HepG2 (cell line): ENCODE data around the gene SPAAR. TPM values are rescaled to one million over a fixed set of nuclear protein-coding genes. Genes with fewer than 3 reads are reported as not detected.
A peak's percentile ranks its signal among the peaks of the same experiment; 100 is the strongest.

ENCODE experiments used
- ARHGAP35 ChIP-seq: sonication (generic); formaldehyde crosslinking; IDR thresholded peaks from 2 replicates; pipeline ENCODE4 v1.9.0; 2022; ENCODE audit warnings: mild to moderate bottlenecking, inconsistent platforms, moderate library complexity, missing genetic modification reagents, borderline replicate concordance
- CBFB ChIP-seq: sonication (generic); formaldehyde crosslinking; IDR thresholded peaks from 2 replicates; pipeline ENCODE4 v1.4.0; 2020; ENCODE audit warnings: missing genetic modification reagents
- CCDC6 ChIP-seq: sonication (generic); formaldehyde crosslinking; IDR thresholded peaks from 2 replicates; pipeline ENCODE4 v1.8.1; 2022; ENCODE audit warnings: mild to moderate bottlenecking, missing genetic modification reagents, moderate library complexity
- CTCF ChIP-seq: sonication (generic); formaldehyde crosslinking; IDR thresholded peaks from 2 replicates; pipeline ENCODE4 v1.5.0; 2020; ENCODE audit warnings: mild to moderate bottlenecking, missing genetic modification reagents, moderate library complexity
- DRAP1 ChIP-seq: IDR thresholded peaks from 2 replicates; pipeline ENCODE4 v1.6.1; 2016; ENCODE audit warnings: missing genetic modification reagents, missing compliant biosample characterization
- FOXA1 ChIP-seq, 2 experiments: fragments of 450-650 bp in 1 of 2; sonication (generic) in 1 of 2; formaldehyde crosslinking in 1 of 2; IDR thresholded peaks; 2 replicates each; pipeline versions ENCODE4 v1.4.0 to v1.6.1; 2016 to 2020; ENCODE audit warnings: missing genetic modification reagents in 1 of 2
- FUBP1 ChIP-seq: sonication (generic); formaldehyde crosslinking; IDR thresholded peaks from 2 replicates; pipeline ENCODE4 v1.5.1; 2020; ENCODE audit warnings: missing genetic modification reagents, mild to moderate bottlenecking, borderline replicate concordance
- HES4 ChIP-seq: sonication (generic); formaldehyde crosslinking; IDR thresholded peaks from 2 replicates; pipeline ENCODE4 v1.9.0; 2021; ENCODE audit warnings: mild to moderate bottlenecking, missing genetic modification reagents, borderline replicate concordance
- HNRNPUL1 ChIP-seq: fragments of 200-400 bp; formaldehyde crosslinking; IDR thresholded peaks from 2 replicates; pipeline ENCODE4 v1.6.1; 2017; ENCODE audit warnings: low read depth, mild to moderate bottlenecking, low read length, moderate library complexity
- MTA3 ChIP-seq: sonication (generic); formaldehyde crosslinking; IDR thresholded peaks from 2 replicates; pipeline ENCODE4 v1.4.0; 2020; ENCODE audit warnings: missing genetic modification reagents
- POLR2G ChIP-seq: fragments of 200-400 bp; formaldehyde crosslinking; IDR thresholded peaks from 2 replicates; pipeline ENCODE4 v1.6.1; 2018; ENCODE audit warnings: mild to moderate bottlenecking, low read depth, low read length, moderate library complexity
- SMARCC2 ChIP-seq: fragments of 450-650 bp; IDR thresholded peaks from 2 replicates; pipeline ENCODE4 v1.6.1; 2017; ENCODE audit warnings: antibody characterized with exemption, mild to moderate bottlenecking
- THRA ChIP-seq: sonication (generic); formaldehyde crosslinking; IDR thresholded peaks from 2 replicates; pipeline ENCODE4 v1.4.0; 2020; ENCODE audit warnings: missing genetic modification reagents, borderline replicate concordance
- TRIM22 ChIP-seq: fragments of 450-650 bp; IDR thresholded peaks from 2 replicates; pipeline ENCODE4 v1.6.1; 2017
- ZBTB21 ChIP-seq: sonication (generic); formaldehyde crosslinking; IDR thresholded peaks from 2 replicates; pipeline ENCODE4 v1.4.0; 2020; ENCODE audit warnings: missing genetic modification reagents
- ZFYVE20 ChIP-seq: sonication (generic); formaldehyde crosslinking; IDR thresholded peaks from 2 replicates; pipeline ENCODE4 v1.8.0; 2023; ENCODE audit warnings: low read depth, mild to moderate bottlenecking, moderate library complexity, missing genetic modification reagents, borderline replicate concordance
- ZKSCAN1 ChIP-seq: fragments of 150-350 bp; IDR thresholded peaks from 2 replicates; pipeline ENCODE4 v1.6.1; 2014; ENCODE audit warnings: low read length
- ZKSCAN8 ChIP-seq: IDR thresholded peaks from 2 replicates; pipeline ENCODE4 v1.6.1; 2016; ENCODE audit warnings: borderline replicate concordance, missing genetic modification reagents, missing compliant biosample characterization
- ZMAT3 ChIP-seq: sonication (generic); formaldehyde crosslinking; conservative IDR thresholded peaks from 2 replicates; pipeline ENCODE4 v1.7.0; 2021; ENCODE audit warnings: missing genetic modification reagents
- ZNF367 ChIP-seq: sonication (generic); formaldehyde crosslinking; IDR thresholded peaks from 2 replicates; pipeline ENCODE4 v1.4.0; 2020; ENCODE audit warnings: missing genetic modification reagents, borderline replicate concordance
- ZNF691 ChIP-seq: sonication (generic); formaldehyde crosslinking; IDR thresholded peaks from 2 replicates; pipeline ENCODE4 v1.4.0; 2020; ENCODE audit warnings: missing genetic modification reagents, low read depth, mild to moderate bottlenecking, borderline replicate concordance
- ZNF75D ChIP-seq: sonication (generic); formaldehyde crosslinking; IDR thresholded peaks from 2 replicates; pipeline ENCODE4 v1.8.1; 2023; ENCODE audit warnings: missing genetic modification reagents, mild to moderate bottlenecking, borderline replicate concordance
- polyA plus RNA-seq, 8 experiments: library from polyadenylated mRNA; depleted of rRNA in 3 of 8; stranded (reverse) in 7 of 8; unstranded in 1 of 8; fragments of >200 nt; fragmentation: Illumina TruSeq in 4 of 8; extraction: Trizol in 4 of 8; gene quantifications; 2 replicates each; pipeline versions ENCODE4 v1.2.1 to v1.2.3, GENCODE V29; 2011 to 2016; ENCODE audit warnings: low read depth in 4 of 8, missing spikeins in 1 of 8, mixed read lengths in 1 of 8; ENCODE audit not compliant: insufficient read depth in 1 of 8
- total RNA-seq, 5 experiments: library from RNA; depleted of rRNA; stranded (reverse); fragments of >200 nt; fragmentation: Illumina TruSeq; extraction: Trizol; gene quantifications; 2 replicates each; pipeline ENCODE4 v1.2.3, GENCODE V29; 2016; ENCODE audit warnings: low read depth in 1 of 5

The SPAAR gene
- total and polyA plus RNA-seq, 2 of the 13 experiments (the other 11 are each of a cell fraction or from before 2014, with no cell fraction given) = 0.07 TPM; not detected in 1

- TF ChIP-seq THRA (CRISPR knock-in tag) (no peak), POLR2G (no peak), ZNF367 (CRISPR knock-in tag) (no peak), ZKSCAN8 (CRISPR knock-in tag) (peak; percentile 23; the same call in 1 of the 2 replicates), DRAP1 (CRISPR knock-in tag) (no peak), SMARCC2 (no peak), MTA3 (no peak), CTCF (peak; percentile 84), ZNF75D (CRISPR knock-in tag) (no peak), FUBP1 (no peak), HES4 (CRISPR knock-in tag) (no peak), FOXA1 (IDR thresholded peaks at IDR 0.05) (no peak), FOXA1 (CRISPR knock-in tag; IDR thresholded peaks at IDR 0.05) (no peak), ZBTB21 (CRISPR knock-in tag) (no peak), ARHGAP35 (no peak), ZMAT3 (no peak), ZNF691 (CRISPR knock-in tag) (no peak), HNRNPUL1 (no peak), ZFYVE20 (CRISPR knock-in tag) (no peak), ZKSCAN1 (no peak), TRIM22 (no peak), CBFB (no peak), CCDC6 (CRISPR knock-in tag) (no peak)
These were observed 36.2 kb downstream of the SPAAR start (continued) for GRCh38 chr9:35945341-35946018.
